ENCODE data around the gene LRRC23. TPM values are rescaled to one million over a fixed set of nuclear protein-coding genes. Genes with fewer than 3 reads are reported as not detected.
"Not testable (repeated sequence)": the region's sequence is repeated elsewhere in the genome, so short reads cannot be mapped to it uniquely, and the experiment has no call there.

The LRRC23 gene
- total RNA-seq, 3 donors from 2014 or later: 7.4 to 15.4 (median 10.8) TPM

GRCh38 chr12:6888360-6888759 is 16.3 kb upstream of the LRRC23 start:
- Histone ChIP-seq H3K4me3 (no peak overlapping the region), H3K27me3 (no peaks in the 10 kb centered on the region), H3K4me1 (peaks cover 0 to 3% of the 10 kb centered on the region in 2 donors), H3K9me3 (no peaks in the 10 kb centered on the region), H3K36me3 (no peaks in the 10 kb centered on the region), H3K27ac (no peak overlapping the region)
- TF ChIP-seq POLR2A (IDR thresholded peaks at IDR 0.05): no peak
- no peak for TF ChIP-seq CTCF (IDR thresholded peaks at IDR 0.05)
- TF ChIP-seq POLR2AphosphoS5 (IDR thresholded peaks at IDR 0.05): no peak
- intact Hi-C loops (cut with DNase I; ENCODE audit: low total_unique reads): no loop called here
- no peak for DNase-seq (ENCODE audit: low spot score in 2 of 2)

DNA sequence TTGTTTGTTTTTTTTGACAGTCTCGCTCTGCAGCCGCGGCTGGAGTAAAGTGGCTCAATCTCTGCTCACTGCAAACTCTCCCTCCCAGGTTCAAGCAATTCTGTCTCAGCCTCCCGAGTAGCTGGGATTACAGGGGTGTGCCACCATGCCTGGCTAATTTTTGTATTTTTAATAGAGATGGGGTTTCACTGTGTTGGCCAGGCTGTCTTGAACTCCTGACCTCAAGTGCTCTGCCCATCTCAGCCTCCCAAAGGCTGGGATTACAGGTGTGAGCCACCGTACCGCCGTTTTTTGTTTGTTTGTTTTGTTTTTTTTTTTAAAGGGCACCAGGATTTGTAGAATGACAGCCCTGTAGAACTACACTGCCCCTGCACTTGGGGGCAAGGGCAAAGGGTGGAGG is 15.8 kb upstream of the LRRC23 start:
- H3K9me3 ChIP-seq; H3K27ac ChIP-seq; H3K4me1 ChIP-seq; H3K27me3 ChIP-seq; H3K36me3 ChIP-seq; intact Hi-C loops (cut with DNase I; ENCODE audit: low total_unique reads); H3K4me3 ChIP-seq; DNase-seq (ENCODE audit: low spot score in 2 of 2): not testable (repeated sequence)

GRCh38 chr12:6889775-6890573 is 14.6 kb upstream of the LRRC23 start:
- not testable (repeated sequence) for H3K4me1 ChIP-seq; DNase-seq (ENCODE audit: low spot score in 2 of 2); H3K9me3 ChIP-seq; H3K4me3 ChIP-seq; H3K27me3 ChIP-seq; H3K36me3 ChIP-seq
- intact Hi-C loops (cut with DNase I; ENCODE audit: low total_unique reads): loop anchor here (2.0 kb wide), 1 partner anchor 57 kb away; no protein-coding TSS in a partner anchor
- H3K27ac ChIP-seq: peak overlapping the region; percentile 93 to 94

DNA sequence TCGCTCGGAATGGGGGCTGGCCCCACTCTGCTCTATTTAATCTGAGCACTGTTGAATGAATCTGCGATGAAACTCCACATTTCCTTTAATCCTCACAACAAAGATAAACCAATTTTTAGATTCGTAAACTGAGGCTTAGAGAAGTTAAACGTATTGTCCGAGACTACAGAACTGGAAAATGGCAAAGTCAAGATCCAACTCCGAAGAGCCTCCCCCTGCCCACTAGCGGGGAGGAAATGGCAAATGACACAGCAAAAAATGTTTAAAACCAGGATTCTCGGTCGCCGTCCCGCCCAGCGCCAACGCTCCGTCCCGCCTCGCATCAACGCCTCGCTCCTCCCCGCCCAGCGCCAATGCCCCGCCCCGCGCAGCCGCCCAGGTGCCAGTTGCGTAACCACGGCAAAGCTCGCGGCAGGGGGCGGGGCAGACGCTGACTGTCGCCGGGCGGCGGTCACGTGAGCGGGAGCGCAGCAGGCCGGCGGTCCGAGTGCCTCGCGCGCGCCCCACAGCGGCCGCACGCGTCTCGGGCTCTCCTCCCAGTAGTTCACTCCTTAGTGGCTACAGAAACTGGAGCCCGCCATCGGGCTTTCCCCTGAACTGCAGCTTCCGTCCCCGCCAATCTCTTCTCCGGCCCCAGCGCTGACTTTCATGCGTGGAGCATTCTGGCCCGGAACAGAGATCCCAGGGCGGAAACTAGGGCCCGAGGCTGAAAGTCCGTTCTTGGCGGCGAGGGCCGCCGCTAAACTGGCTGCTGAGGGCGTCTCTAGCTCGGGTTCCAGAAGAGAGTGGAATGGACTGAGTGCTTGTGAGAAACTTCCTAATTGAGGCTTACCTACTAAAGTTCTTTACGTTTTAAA is 13.6 kb upstream of the LRRC23 start:
- intact Hi-C loops (cut with DNase I; ENCODE audit: low total_unique reads): loop anchor here (2.0 kb wide), 1 partner anchor 56 kb away; no protein-coding TSS in a partner anchor
- peak; percentile 69 to 93 (median 74) for TF ChIP-seq CTCF (IDR thresholded peaks at IDR 0.05)
- TF ChIP-seq POLR2AphosphoS5 (IDR thresholded peaks at IDR 0.05): peak; percentile 75 to 92 (median 86)
- peak; percentile 43 for TF ChIP-seq POLR2A (IDR thresholded peaks at IDR 0.05)
- peak overlapping the region; percentile 44 to 69 (median 62) for H3K4me3 ChIP-seq
- H3K27ac ChIP-seq: peak overlapping the region; percentile 93 to 94
- H3K27me3 ChIP-seq: no peaks in the 10 kb centered on the region
- H3K9me3 ChIP-seq: no peaks in the 10 kb centered on the region
- DNase-seq (ENCODE audit: low spot score in 2 of 2): peak; percentile 96 to 98
- peaks cover 0 to 3% of the 10 kb centered on the region in 2 donors for H3K4me1 ChIP-seq
- no peaks in the 10 kb centered on the region for H3K36me3 ChIP-seq

- no peaks in the 10 kb centered on the region for H3K36me3 ChIP-seq
- no peaks in the 10 kb centered on the region for H3K27me3 ChIP-seq
- H3K27ac ChIP-seq: peak overlapping the region; percentile 93 to 94
- intact Hi-C loops (cut with DNase I; ENCODE audit: low total_unique reads): loop anchor here (2.0 kb wide), 1 partner anchor 55 kb away; no protein-coding TSS in a partner anchor
- H3K9me3 ChIP-seq: no peaks in the 10 kb centered on the region
- TF ChIP-seq POLR2A (IDR thresholded peaks at IDR 0.05): no peak
- no peak for TF ChIP-seq CTCF (IDR thresholded peaks at IDR 0.05)
- no peak for TF ChIP-seq POLR2AphosphoS5 (IDR thresholded peaks at IDR 0.05)
- DNase-seq (ENCODE audit: low spot score in 2 of 2): no peak
- peak overlapping the region; percentile 44 to 69 (median 62) for H3K4me3 ChIP-seq
- H3K4me1 ChIP-seq: peaks cover 0 to 3% of the 10 kb centered on the region in 2 donors
Observed at GRCh38 chr12:6891646-6892001, 13.0 kb upstream of the LRRC23 start.

DNA sequence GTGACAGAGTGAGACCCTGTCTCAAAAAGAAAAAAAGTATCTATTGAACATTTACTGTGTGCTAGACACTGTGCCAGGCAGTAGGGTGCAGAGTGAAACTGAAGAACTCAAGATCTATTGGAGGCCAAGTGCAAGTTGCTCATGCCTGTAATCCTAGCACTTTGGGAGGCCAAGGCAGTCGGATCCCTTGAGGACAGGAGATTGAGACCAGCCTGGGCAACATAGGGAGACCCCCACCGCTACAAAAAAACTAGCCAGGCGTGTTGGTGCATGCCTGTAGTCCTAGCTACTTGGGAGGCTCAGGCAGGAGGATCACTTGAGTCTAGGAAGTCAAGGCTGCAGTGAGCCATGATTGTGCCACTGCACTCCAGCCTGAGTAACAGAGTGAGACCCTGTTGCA is 11.9 kb upstream of the LRRC23 start:
- H3K4me3 ChIP-seq; DNase-seq (ENCODE audit: low spot score in 2 of 2); H3K27ac ChIP-seq; intact Hi-C loops (cut with DNase I; ENCODE audit: low total_unique reads); H3K36me3 ChIP-seq; H3K4me1 ChIP-seq; H3K27me3 ChIP-seq; H3K9me3 ChIP-seq: not testable (repeated sequence)

Data from breast epithelium (tissue), 4 donors.